Esophagus mucosa (tissue), 1 donor: ENCODE results near the gene ARMC7. TPM values are rescaled to one million over a fixed set of nuclear protein-coding genes. Genes with fewer than 3 reads are reported as not detected.
"Not testable (repeated sequence)": the region's sequence is repeated elsewhere in the genome, so short reads cannot be mapped to it uniquely, and the experiment has no call there.

Experiments used
- ATAC-seq: fragments of 200-7000 bp; cut with Tn5 transposase; one replicate; pipeline ENCODE4 v1.9.1; 2020
- total RNA-seq: library from RNA; stranded (reverse); gene quantifications from one replicate; pipeline ENCODE4 v1.2.4, GENCODE V29; 2023
- donor health status: DM: yes; HTN: yes; CAD: no.

ARMC7 gene
- total RNA-seq, 1 donor from 2014 or later, result 6.3 TPM

DNA sequence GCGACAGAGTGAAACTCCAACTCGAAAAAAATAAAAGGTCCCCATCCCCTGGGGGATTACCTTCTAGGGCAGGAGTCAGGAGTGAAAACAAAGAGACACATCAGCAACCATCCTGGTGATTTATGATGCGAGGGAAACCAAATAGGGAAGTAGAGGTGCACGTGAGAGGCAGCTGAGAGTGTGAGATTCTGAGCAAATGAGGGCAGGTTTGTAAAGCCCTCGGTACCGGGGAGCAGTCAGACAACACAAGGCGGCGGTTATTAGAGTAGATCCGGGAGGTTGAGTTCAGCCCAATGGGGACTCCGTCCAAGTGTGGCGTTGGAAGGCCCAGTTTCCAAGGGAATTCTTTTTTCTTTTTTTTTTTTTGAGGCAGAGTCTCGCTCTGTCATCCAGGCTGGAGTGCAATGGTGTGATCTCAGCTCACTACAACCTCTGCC lies 7.4 kb upstream of the ARMC7 start:
- no peak for ATAC-seq

DNA sequence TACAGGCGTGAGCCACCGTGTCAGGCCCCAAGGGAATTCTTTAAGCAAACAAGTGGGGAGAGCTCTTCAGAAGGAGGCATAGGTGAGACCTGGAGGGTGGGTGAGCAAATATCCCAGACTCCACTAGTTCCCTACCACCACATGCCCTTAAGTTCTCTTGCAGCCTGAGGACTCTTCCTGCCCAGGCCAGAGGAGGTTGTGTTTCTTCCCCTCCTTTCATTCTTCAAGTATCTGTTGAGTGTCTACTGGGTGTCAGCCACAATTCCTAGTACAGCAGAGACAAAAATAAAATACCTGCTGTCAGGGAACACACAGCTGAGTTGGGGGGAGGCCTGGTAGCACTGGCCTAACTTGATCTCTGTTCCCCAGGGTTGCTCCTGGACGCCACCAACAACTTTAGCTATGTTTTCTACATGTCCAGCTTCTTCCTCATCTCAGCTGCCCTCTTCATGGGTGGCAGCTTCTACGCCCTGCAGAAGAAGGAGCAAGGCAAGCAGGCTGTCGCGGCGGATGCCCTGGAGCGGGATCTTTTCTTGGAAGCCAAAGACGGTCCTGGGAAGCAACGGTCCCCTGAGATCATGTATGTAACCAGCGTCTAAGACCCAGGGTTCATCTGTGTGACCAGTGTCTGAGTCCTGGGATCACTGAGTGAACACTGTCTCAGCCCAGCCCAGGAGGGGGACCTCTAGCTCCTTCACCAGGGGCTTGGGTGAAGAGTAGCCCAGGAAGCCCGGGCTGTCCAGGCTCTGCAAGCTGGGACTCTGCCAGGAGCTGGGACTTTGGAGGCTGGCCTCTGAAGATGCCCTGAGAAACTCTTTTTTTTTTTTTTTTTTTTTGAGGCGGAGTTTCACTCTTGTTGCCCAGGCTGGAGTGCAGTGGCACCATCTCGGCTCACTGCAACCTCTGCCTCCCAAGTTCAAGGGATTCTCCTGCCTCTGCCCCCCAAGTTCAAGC lies 5.9 kb upstream of the ARMC7 start:
- no peak for ATAC-seq

DNA sequence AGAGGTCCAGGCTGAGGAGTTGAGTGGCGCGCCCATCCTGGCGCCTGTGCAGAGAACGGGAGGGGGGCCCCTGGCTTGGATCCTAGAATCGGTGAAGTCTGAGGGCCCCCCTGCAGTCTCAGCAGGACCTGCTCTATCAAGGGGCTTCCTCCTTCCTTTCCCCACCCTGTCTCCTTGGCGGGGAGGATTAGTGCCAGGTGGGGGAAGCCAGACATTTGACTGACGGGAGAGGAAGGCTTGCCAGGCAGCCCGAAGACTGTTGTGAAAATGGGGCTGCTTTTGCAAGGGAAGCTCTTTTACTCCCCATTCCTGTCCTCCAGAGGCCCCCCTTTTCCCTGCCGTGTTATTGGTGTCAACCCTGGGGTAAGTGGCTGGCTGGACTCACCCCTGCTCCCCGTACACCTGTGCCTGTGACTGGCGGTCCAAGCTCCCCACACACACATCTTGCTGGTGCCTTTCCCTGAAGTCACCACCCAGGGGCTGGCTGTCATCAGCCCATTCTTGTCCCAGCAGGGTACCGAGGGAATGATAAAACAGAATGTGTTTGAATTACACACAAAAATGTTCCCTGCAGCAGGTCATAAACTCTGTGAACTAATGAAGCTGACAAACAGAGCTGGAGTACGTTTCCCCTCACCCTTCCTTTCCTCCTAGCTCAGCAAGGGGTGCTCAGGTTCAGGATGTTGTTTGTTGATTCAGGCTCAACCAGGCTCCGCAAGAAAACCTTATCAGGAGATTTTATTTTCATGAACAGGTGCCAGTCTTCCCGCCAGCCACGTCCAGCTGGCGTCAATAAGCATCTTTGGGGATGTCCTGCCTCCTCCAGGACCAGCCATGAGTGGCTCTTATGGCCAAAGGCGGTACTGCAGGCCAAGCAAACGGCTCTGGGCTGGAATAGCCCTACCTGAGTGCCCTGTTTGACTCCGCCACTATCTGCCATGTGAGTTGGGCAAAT lies 4.4 kb upstream of the ARMC7 start:
- peak; percentile 40 for ATAC-seq

DNA sequence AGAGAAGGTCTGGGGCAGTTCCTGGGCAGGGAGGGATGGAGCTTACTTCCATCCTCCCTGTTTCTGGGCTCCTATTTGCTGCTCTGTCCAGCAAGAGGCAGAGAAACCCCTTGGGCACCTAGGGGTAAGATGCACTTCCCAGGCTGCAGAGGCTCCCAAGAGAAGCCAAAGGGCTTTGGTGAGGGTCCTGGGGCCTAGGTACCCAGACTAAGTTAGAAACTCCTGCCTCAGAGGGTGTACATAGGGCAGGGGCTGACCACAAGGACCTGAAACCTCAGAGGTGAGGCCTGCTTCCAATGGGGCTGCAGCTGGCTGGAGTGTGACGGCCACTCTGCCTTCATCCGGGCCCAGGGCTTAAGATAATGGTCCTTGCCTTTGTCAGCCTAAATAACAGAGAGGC lies 1.6 kb upstream of the ARMC7 start:
- no peak for ATAC-seq

DNA sequence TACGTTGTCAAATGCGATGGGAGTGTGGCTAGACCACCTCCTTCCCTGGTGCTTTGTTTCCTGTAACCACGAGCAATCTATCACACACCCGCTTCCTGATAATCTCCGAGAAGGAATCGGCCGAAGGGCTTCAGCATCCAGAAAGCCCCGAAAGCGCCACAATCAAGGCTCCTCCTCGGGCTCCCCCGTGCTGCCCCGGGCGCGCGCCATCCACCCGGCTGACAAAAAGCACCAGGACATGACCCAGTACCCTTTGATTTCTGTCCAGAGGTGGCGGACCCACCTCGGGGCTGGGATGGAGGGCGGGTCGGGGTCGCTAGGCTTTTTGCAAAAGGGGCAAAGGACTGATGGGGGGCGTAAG lies 743 bp upstream of the ARMC7 start:
- ATAC-seq, result no peak

DNA sequence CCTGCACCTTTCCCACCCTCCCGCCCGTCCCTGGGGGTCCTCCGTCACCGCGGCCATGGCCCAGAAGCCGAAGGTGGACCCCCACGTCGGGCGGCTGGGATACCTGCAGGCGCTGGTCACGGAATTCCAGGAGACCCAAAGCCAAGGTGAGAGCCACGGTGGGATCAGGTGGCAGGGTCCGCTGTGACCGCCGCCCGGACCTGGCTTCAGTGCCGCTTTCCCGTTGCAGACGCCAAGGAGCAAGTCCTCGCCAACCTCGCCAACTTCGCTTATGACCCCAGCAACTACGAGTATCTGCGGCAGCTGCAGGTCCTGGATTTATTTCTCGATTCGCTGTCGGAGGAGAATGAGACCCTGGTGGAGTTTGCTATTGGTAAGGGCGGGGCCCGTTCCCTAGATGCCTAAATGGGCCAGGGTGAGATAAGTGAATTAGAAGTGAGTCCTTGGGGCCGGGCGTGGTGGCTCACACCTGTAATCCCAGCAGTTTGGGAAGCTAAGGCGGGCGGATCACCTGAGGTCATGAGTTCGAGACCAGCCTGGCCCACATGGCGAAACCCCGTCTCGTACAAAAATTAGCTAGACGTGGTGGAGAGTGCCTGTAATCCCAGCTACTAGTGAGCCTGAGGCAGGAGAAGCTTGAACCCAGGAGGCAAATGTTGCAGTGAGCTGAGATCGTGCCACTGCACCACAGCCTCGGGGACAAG lies 617 bp downstream of the ARMC7 start:
- ATAC-seq, result peak; percentile 1

DNA sequence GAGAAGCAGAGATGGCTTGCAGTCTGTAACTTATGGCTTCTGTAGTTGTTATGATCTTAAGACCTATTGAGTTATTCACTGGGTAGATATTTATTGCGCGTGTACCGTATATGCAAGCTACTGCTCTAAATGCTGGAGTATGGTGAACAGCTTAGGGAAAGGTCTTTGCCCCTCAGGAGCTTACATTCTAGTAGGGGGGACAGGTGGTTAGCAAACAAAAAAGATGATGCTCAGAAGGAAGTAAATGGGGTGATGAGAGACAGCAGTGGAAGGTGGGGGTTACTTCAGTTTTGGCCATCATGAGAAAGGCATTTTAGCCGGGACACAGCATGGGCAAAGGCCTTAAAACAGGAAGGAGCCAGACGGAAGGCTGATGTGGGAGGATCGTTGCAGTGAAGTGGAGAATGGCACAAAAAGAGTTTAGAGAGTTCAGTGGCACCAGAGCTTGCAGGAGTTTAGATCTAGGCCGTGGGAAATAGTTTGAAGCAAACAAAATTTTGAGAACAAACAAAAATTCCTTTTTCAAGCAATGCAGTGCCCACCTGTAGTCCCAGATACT lies 2.1 kb downstream of the ARMC7 start:
- no peak for ATAC-seq

DNA sequence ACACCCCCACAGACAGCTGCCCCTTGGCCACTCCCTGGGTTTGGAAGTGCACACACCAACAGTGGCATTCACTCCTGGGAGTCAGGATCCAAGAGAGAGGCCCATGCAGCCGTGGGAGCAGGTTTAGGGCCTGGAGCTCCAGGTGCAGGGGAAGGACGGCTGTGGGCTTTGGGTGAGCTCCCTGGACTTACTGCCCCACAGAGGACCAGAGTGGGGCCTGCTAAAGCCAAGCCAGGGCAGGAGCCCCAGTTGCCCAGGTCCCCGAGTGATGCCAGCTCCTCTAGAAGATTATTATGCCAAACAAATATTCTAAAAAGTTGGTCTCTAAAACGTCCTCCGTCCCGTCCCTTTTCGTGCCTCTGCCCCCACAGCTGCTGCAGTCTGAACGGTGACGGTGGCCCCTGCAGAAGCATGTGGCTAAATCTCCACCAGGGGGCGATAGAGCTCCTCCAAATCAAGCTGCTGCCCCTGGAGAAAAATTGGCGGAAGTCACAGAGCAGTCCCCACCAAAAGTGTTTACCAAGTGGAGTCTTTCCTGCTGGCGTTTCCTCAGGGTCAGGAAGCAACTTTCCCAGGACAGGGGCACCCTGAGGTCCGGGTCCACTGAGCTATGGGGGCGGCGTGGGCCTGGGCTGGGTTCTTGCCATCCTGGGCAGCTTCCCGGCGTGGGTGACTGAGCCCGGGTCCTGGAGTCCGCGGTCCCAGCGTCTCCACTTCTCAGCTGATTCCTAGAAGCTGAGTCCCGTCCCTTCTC lies 4.2 kb downstream of the ARMC7 start:
- peak; percentile 65 for ATAC-seq

DNA sequence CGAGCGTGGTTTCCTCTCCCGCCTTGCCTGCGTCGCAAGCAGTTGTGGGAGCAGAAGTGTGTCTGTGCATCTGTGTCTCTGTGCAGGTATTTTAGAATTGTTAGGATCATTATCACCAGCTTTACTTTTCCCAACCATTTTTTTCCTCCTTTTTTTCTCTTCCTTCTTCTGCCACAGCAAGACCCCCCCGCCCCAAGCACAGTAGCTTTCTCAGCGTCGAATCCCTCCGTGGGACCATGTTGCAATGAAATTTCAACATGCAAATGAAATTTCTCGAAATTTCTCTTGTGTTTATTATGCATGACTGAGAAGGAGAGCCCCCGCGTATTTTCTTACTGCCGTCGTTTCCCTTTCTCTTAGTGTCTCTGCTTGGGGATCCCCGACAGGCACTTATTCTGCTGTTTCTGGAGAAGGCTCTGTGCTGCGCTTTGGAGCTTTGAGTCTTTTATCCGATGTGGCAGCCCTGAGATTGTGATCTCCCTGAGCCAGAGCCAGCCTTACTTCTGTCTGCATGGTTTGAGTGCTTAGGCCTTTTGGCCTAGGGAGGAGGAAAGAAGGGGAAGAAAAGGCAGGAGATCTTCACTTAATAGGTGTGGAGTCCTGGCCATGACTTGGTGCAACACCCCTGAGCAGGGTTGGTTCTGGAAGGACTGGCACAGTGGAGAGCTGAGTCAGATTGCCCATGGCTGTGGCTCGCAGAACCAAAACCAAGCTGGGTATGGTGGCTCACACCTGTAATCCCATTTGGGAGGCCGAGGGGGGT lies 5.0 kb downstream of the ARMC7 start:
- ATAC-seq, result peak; percentile 43

DNA sequence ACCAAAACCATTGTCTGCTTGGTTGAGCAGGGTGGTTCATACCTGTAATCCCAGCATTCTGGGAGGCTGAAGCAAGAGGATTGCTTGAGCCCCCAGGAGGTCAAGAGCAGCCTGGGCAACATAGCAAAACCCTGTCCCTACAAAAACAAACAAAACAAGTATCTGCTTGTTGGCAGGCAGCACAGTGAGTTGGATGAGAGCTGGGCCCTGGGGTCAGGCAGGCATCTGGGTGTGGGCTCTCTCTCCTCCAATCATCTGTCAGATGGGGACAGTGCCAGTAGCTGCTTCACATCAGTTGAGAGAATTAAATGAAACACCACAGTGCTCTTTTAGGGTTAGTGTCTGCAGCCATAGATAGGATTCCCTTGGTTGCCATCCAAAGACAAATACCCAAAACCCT lies 5.8 kb downstream of the ARMC7 start:
- ATAC-seq, result no peak

DNA sequence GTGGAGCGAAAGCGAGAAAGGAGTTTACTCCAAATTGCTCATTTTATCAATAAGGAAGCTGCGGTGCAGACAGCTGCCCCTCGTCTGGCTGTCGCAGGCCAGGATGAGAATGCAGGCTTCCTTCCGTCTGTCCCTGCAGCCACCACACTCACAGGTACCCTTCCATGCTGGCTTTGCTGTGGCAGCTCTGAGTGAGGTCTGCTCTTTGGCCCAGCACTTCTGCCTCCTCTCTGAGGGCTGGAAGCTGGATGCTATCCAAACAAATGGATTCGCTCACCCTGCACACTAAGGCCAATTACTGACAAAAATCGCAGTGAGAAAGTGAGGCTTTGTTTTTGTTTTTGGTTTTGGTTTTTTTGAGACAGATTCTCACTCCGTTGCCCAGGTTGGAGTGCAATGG lies 7.0 kb downstream of the ARMC7 start:
- no peak for ATAC-seq

DNA sequence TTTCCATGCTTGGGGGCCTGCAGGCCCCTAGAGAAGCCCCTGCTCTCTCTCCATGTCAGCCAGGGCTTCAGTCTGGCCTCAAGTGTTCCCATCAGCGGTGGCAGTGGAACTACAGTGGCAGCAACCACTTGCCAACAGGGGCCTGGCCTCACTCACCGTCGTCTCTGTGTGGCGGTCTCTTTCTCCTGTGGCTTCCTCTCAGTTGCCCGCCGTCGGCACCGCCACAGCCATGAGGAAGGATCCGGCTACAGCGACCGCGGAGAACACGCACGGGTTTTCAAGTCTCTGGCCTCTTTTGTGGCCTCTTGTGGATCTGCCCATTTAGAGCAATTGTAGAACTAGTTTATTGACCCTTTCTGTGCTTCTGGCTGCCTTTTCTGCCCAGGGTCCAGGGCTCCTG lies 8.5 kb downstream of the ARMC7 start:
- ATAC-seq, result no peak

DNA sequence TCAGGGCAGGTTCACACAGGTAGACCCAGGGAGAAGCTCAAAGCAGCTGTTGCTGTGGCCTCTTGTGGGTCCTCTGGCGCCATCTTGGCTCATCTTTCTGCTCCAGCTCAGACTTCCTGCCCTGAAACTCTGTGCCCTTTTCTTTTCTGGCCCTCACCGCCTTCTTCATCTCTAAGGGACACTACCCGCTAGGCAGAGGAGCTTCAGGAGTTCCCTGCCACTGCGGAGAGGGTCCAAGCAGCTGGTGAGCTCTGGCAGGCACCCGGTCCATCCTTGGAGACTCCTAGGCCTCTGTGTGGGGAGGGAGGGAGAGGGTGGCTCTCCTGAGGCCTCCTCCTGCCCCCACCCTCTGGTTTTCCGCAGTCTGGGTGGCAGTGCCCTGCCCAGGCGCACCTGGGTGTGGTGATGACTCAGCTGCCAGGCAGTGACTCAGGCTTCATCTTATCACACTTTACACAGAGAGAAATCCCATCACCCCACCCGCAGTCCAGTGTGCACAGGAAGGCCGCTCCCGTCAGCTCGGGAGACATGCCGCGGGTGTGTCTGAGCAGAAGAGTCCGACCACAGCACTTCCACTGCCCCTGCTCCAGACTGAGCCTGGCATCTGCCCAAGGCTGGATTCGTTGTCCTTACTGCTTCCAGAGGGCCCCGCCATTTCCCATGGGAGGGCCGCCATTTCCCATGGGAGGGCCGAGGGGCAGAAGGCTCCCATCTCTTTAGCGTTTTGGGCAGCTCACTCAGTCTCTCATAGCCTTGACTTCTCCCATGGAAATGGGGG lies 14.5 kb downstream of the ARMC7 start:
- peak; percentile 96 for ATAC-seq

DNA sequence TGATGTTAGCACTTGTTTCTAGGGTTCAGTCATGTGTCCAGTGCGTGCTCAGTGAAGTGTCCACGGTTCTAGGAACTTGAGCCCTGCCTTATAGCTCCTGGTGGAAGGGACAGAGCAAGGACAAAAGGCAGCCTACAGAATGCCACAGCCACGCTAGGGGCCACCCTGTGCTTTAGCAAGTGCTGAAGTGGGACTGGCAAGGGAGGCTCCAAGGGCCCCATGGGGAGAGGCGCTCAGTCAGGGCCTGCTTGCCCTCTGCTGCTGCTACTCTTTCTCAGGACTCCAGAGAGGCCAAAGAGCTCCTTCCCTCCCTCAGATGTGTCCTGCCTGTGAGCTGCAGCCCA lies 15.0 kb downstream of the ARMC7 start:
- peak; percentile 19 for ATAC-seq

DNA sequence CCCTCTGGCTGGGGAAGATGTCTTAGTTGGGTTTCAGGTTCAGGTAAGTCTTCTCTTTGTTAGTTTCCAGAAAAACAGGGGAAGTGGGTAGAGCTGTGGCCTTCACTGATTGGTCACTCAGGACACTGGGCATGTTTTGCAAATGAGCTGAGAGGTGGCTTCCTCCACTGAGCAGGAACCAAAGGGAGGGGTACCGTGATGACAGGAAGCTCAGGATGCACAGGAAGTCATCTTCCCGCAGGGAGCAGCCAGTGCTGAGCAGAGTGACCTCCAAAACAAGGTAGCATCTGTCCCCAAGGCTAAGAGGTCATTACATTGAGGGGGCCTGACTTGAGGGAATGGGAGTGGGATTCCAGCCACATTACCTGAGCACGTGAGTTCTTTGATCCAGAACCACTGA lies 16.2 kb downstream of the ARMC7 start:
- no peak for ATAC-seq

DNA sequence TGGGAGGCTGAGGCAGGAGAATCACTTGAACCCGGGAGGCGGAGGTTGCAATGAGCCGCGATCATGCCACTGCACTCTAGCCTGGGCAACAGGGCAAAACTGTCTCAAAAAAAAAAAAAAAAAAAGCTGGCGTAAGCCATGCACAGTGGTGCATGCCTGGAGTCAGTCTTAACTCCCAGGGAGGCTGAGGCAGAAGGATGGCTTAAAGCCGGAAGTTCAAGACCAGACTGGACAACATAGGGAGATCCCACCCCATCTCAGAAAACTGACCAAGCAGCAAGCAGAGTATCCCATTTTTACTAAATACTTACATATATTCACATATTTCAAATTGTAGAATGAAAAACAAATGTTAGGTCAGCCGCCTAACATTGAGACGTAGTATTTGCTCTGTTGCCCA lies 17.2 kb downstream of the ARMC7 start:
- no peak for ATAC-seq

DNA sequence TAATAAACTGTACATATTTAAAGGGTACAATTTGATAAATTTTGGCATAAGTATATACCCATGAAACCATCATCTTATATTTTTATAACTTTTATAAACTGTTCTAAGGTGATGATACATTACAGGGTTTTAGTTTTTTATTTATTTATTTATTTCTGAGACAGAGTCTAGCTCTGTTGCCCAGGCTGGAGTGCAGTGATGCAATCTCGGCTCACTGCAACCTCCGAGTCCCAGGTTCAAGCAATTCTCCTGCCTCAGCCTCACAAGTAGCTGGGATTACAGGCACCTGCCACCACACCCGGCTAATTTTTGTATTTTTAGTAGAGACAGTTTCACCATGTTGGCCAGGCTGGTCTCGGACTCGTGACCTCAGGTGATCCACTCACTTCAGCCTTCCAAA lies 18.2 kb downstream of the ARMC7 start:
- not testable (repeated sequence) for ATAC-seq

DNA sequence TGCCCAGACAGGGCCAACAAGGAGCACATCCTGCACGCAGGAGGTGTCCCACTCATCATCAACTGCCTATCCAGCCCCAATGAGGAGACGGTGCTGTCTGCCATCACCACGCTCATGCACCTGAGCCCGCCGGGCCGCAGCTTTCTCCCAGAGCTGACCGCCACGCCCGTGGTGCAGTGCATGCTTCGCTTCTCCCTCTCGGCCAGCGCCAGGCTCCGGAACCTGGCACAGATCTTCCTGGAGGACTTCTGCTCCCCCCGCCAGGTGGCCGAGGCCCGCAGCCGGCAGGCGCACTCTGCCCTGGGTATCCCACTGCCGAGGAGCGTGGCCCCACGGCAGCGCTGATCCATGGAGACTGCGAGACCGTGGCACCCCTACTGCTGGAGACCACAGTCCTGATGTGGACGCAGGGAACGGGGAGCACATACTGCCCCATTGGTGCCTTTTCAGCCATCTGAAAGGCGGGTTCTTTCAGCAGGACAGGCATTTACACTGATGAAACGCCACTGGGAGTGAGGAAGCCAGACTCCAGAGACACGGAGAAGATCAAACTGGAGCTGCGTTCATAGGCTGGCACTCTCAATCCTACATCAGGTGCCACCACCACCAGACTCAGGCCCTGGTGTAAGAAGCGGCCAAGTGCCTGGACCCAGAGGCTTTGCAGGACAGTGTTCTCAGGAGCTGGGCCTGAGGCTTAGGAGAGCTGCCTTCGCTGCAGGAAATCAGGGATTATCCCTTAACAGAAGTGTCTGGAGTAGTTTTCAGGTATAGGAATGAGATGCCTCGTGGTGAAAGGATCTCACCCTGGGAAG lies 19.1 kb downstream of the ARMC7 start:
- no peak for ATAC-seq

DNA sequence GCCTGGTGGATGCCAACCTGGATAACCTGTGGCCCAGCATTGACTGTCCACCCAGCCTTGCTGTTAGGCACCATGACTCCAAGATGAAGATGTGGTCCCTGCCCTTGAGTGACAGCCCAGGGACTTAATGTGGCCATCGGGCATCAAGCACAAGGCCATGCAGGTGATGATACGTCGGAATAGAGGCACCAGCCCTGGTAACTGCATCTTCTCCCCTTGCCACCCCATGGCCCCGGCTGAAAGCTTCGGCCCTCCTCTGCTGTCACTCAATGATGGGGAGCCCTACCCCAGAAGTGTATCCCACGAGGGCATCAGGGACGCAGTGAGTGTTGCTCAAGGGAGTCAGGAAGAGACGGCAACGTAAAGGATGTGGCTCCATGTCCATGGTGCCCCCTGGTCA lies 19.8 kb downstream of the ARMC7 start:
- ATAC-seq, result no peak
